Activated CD4-positive, alpha-beta T cell treated with anti-CD3 and anti-CD28 coated beads, Interleukin-2, Interleukin-4, amounts not matched to agents 100 ng/mL and 50 ng/mL, durations not matched to agents 16 hours and 8 hours (primary cell): ENCODE results near the gene CERS3.

Experiments
- DNase-seq: peaks from one replicate; pipeline ENCODE4 v3.0.0-alpha.2; 2020; ENCODE audit warnings: low spot score

Gene CERS3

DNA sequence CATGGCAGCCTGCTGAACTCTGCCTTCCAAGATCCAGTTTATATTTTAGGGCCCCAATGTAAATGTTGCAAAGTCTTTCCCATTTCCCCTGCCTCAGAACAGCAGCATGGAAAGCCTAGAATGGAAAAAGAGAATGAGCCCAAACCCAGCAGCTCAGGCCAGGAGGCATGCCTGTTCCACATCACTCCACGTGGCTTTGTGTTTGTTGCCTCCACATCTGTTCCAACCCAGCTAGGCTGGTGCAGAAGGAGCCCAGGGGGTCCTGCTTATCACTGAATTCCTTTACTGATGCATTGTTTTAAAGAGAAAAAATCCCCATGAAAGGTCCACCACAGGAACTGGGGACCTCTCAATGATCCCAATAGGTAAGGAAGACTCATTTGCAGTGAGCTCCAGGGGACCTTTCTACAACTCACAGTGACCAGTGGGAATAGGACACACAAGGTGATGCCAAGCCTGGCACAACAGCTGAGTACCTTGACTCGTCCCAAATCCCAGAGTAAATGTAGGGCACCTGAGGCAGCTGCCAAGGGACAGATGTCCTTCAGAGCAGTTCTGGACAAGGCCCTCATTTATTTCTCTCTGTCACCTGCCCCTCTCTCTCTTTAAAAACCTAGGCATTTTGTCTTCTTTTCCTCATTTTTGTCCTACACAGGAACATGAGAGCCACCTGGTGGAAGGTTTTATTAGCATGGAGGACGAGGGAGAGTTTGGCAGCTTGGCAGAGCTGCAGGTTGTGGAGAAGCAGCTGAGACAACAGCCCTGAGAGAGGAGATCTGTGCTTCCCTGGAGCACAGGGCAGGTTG, 145.2 kb downstream of the CERS3 start:
- DNase-seq, result peak; percentile 6

DNA sequence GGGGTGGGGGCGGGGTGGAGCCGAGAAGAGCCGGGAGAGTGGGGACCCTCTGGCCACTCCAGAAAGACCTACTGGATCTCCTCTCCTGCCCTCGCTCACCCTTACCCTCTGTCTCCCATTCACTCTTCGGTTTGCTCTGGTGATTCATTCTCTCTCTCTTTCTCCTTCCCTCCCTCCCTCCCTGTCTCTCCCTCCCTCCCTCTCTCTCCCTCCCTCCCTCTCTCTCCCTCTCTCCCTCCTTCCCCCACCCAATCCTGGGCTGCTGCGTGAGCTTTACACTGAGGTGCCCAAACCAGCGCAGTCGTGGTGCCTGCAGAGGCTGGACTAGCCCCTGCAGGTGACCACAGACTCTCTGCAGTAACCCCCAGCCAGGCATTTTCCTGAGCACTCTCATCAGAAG, 154.8 kb downstream of the CERS3 start:
- no peak for DNase-seq

DNA sequence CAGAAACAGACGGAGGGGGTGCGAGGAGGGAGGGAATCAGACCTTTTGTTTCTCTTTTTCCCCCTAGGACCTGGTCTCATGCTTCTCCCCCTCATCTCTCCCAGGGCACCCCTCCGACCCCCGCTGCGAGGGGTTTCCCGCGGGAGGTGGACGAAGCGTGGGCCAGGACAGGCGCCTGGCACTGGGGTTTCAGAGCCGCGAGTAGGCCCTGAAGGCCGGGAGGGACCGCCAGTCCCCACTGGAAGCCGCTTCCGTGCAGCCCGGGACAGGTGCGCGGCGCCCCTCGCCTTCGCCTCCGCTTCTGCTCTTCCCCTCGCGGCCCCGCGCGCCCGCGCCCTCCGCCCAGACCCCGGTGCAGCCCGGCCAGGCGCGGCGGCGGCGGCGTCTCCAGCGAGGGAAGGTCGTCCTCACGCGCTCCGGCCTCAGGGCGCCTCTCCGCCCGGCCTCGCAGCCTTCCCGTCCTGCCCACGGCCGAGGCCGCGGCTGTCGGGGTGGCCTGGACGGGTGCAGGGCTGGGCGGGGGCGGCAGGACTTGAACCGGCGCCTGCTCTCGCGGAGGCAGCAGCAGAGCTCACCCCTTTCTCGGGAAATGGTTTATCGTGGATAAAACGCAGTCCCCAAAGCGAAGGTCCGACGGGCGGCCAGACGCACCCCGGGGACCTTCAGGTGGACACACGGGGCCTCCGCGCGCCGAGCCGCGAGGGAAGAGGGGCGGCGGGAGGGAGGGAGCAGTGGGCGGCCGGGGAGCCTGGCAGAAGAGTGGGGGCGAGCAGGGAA, 155.4 kb downstream of the CERS3 start:
- DNase-seq, result no peak

DNA sequence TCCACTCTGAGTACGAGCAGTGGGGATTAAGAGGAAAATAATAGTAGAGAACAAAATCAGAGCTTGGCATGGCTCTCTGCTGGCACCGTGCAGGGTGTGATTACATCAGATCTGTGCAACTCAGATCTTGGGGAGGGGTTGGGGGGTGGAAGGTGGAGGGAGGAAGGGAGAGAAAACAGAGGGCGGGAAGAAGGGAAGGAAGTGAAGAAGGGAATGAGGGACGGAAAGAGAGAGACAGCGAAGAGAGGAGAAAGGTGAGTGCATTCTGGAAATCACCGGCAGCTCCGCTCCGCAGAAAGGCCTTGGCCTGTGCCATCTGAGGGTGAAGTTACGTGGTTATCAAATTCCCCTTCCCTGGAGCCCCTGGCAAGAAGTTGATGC, 156.0 kb downstream of the CERS3 start:
- DNase-seq, result no peak

DNA sequence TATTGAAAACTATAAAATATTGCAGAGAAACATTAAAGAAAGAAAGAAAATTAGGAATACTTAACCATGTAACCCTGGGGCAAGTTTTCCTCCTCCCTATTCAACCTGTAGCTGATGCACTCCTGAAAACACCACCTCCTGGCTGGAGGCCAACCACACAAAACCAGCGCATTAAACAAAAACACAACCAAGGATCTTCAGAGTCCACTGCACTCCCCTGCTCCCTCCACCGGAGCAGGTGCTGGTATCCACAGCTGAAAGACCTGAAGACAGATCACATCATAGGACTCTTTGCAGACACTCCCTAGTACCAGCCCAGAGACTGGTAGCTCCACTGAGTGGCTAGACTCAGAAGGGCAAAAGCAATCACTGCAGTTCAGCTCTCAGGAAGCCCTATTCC, 173.4 kb downstream of the CERS3 start:
- DNase-seq, result no peak

DNA sequence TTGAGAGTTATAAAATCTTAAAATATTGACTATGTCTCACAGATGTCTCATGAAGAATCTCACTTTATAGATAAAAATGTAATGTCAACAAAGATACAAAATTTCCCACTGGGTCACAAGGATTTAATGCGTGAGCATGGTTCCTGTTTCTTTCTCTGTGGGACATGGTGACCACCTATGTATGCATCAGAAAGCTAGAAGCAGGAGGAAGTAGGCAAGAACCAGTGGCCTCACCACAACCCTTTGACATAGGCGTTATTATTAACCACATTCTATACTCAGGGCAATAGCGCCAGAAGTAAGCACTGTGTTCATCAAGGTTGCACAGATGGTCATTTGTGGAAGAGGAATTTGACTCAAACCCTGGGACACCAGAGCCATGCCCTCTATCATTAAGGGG, 175.3 kb downstream of the CERS3 start:
- DNase-seq, result no peak

DNA sequence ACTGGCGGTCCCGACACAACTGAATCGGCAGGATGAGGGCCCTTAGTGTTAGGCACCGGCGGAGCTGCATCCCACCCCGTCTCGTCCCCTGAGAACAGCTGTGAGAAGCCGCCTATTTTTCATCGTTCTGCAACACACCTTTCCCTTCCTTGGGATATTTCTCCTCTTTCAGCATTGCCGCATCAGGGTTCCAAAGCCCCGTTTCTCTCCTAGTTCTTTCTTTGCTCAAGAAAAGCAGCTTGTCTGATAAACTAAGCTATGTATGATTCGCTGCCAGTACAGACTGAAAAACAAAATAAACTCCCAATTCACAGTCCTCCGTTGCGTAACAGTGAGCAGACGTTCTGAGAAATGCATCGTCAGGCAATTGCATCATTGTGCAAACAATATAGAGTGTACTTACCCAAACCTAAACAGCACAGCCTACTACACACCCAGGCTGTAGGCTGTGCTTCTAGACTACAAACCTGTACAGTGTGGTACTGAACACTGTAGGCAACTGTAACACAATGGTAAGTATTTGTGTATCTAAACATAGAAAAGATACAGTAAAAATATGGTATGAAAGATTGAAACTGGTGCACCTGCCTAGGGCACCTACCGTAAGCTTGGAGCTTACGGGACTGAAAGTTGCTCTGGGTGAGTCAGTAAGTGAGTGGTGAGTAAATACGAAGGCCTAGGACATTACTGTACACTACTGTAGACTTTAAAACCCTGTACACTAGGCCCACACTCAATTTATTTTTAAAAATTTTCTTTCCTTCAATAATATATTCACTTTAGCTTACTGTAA, 178.1 kb downstream of the CERS3 start:
- no peak for DNase-seq
